Stimulated activated CD8-positive, alpha-beta memory T cell treated with anti-CD3 and anti-CD28 coated beads, Interleukin-7, amount 100 ng/mL, for 48 hours (primary cell): ENCODE results near the gene GBE1.

Experiments used
- DNase-seq, 2 donors: peaks; one replicate each; pipeline ENCODE4 v3.0.0-alpha.2; 2020; ENCODE audit warnings: low read depth in 1 of 2; ENCODE audit errors: extremely low read depth in 1 of 2

The GBE1 gene

DNA sequence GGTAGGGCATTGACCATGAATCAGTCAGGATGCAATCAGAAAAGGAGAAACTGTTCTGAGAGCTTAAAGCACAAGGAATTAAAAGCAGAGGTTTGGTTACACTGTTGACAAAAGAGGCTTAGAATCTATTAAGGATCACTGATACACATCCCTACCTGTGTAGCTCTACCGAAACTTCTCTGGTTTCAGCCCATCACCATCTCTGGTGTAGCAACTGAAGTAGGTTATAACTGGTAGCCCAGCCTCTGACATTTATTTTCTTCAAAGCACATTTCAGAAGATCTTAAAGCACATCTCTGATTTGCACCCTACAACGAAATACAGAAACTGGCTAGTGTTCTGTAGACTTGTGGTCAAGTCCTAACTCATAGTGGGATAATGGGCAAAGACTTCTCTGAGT, 283.7 kb downstream of the GBE1 start:
- DNase-seq = no peak

DNA sequence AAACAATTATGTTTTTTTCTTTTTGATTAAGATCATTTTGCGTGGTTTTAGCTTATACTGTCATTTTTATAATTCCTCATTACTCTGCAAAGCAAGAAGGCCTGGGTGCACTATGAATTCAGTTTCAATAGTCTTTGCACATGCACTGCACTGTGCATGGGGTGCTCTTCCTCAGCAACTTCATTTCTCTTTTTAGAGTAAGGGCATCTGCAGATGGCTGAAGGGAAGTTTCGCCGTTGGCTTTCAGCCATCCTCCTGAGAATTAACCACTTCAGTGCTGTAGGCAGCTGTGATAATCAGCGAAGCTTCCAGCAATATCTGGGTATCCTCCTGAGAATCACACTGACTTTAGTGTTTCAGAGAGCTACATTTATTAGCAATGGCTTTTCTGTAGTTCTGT, 284.8 kb downstream of the GBE1 start:
- DNase-seq = no peak

GRCh38 chr3:81472600-81473362, 288.7 kb downstream of the GBE1 start:
- DNase-seq = no peak

GRCh38 chr3:81470524-81471278, 290.7 kb downstream of the GBE1 start:
- no peak for DNase-seq

GRCh38 chr3:81468391-81468790, 293.1 kb downstream of the GBE1 start:
- no peak for DNase-seq

GRCh38 chr3:81466201-81466560, 295.3 kb downstream of the GBE1 start:
- DNase-seq = no peak

DNA sequence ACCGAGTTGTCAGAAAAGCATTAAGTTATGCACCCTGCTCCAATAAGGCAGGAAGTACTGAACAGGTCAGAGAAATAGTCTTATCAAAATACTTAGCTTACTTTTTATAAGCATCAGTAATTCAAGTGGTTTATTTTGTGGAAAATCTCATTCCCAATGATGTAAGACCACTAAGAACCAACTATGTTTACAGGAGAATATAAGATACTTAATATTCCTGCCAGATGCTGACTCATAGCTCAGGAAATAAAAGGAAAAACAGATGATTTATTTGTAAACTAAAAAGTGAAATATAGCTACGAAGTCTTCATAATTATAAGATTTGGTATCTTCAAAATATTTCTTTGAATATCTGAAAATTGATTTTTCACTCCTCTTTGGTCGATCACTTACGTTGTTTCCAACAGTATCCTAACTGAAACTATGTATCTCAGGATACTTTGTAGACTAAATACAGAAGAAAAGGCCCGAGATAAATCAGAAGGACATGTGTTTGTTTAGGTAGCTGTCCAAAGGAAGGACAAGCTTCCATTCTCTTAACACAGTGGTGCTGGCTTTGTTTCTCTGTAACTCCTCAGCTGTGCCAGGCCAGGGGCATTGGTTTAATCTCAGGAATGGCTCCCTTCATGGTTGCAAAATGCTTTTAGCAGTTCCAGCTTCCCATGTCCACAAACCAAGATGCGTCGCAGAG, 295.8 kb downstream of the GBE1 start:
- DNase-seq = no peak

DNA sequence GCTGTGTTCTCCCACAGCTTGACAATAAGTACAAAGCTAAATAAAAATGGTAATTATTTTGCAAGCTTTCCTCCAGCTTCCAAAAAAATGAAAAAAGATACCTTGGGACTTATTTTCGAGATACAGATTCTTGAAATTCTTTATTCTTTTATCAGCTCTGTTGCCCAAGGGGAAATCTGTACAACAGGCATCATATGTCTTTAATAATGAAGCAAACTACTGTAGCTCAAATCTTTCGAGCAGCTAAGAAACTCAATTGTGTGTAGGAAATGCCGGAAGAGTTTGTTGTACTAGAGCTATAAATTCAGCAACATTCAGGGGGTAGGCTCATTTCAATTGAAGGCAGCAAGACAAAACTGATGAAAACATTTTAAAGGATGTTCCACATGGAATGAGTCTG, 297.7 kb downstream of the GBE1 start:
- DNase-seq = no peak

DNA sequence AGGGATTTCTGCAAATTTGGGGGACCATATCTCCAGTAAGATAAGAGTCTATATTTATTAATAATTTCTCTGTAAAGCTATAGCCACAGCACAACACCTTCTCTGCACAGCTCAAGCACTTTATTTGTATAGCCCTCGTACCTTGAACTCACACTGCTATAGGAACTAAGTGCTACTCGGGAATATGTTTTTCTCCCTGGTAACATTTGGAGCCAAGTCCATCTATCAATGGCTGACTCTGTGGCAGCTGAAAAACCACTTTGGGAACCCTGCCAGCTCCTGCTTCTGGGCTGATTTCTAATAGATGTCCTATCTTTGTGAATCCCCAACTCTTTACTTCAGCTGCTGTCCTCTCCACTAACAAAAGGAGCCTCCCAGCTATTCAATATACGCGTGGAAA, 298.5 kb downstream of the GBE1 start:
- no peak for DNase-seq

GRCh38 chr3:81459733-81460132, 301.7 kb downstream of the GBE1 start:
- DNase-seq = no peak

DNA sequence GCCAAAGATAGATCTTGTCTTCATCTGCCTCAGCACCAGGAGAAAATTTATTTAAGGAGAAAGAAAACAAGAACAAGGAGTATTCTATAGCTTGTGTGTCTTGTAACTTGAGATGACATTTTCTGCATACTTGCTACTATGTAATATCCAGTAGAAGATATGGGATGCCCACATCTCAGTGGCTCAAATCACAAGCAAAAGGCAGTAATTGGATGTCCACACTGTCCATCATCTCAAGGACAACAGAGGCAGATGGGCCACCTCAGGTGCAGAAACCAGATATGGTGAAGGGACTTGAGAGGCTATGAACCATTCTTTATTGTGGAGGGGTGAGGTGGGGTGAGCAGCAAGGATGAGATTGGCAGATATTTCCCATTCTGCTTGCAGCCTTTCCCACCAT, 309.0 kb downstream of the GBE1 start:
- no peak for DNase-seq

GRCh38 chr3:81451611-81452010, 309.8 kb downstream of the GBE1 start:
- DNase-seq = no peak

DNA sequence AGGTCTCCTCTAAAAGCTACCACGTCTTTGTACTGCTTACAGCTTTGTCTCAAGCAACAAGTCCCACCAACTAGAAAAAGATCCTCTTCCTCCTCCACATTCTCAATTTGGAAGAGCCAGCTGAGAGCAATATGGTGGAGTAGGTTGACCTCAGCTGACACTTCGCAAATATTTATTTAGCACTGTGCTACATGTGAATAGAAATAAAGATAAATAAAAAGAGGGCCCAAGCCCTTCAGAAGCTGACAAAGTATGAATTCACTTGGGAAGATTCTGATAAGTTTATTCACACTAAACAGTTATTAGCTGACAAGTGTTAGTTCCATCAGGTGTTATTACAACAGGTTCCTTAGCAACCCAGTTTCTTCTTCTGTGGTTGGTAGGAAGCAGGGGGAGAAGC, 310.3 kb downstream of the GBE1 start:
- no peak for DNase-seq

DNA sequence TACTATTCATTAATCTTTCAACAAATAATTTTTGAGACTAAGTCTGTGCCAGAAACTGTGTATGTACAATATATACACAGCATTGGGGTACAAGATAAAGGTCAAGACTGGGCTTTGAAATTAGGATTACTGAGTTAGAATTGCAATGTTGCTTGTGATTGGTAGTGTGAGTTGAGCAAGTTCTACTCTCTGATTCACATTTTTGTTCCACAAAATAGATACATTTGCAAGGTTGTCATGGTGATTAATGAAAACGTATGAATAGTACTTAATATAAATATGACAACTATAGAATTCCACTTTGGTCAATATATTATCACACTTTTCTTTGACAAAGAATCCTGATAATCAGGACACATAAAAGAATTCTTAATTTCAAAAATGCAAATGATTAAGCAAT, 314.6 kb downstream of the GBE1 start:
- no peak for DNase-seq

GRCh38 chr3:81445712-81446111, 315.7 kb downstream of the GBE1 start:
- DNase-seq = no peak

DNA sequence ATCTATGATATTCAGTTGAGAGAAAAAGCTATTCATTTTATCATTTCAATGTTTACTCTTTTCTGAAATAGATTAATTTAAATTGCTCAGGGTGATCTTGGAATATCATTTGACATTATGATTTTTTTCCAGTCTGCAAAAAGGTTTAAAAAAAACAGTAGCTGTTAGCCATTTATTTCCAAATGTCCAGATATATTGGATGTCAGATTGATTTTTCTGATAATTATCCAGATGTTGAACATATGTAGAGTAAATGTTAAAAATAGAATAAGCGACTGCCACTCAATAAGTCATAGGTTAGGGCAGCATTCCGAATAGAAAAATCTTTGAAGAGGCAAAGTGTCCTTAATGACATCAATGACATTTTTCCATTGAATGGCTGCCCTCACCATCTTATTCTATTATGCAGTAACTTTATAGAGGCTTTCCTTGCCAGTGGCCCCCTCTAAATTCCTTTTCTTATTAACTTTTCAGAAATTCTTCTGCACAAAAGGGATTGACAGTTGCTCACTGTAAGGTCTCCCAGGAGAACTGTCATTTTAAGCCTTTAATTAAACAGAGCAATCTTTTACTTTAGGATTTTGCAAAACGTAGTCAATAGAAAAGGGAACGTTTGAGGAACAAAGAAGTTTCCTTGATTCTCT, 316.5 kb downstream of the GBE1 start:
- no peak for DNase-seq

DNA sequence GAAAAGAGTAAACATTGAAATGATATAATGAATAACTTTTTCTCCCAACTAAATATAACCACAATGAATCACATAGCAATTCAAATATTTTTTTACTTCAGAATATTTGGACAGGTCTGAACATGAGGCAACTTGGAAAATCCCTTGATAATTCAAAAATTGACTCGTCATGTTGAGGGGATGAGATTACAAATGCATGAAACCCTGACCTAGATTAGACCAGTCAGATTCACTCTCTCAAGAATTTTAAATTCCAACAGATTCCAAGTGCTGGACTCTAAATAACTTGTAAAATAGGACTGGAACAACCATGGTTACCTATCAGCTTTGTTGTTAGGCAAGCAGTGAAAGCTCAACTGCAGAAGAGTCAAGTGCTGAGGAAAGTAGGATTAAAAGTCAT, 317.5 kb downstream of the GBE1 start:
- no peak for DNase-seq

DNA sequence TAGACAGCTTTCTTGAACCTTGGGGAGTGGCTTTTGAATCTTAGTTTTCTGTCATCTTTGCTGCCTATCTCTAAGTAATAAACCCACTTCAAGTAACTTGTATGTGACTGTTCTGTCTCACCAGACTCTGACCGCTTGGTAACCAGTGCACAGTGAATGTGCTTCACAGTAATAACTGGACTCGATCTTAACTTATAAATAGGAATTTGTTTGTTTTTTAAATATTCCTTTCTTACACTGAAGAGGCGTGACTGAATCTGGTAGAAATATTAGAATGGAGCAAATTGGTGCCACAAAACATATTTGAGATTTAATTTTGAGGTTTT, 318.0 kb downstream of the GBE1 start:
- no peak for DNase-seq

DNA sequence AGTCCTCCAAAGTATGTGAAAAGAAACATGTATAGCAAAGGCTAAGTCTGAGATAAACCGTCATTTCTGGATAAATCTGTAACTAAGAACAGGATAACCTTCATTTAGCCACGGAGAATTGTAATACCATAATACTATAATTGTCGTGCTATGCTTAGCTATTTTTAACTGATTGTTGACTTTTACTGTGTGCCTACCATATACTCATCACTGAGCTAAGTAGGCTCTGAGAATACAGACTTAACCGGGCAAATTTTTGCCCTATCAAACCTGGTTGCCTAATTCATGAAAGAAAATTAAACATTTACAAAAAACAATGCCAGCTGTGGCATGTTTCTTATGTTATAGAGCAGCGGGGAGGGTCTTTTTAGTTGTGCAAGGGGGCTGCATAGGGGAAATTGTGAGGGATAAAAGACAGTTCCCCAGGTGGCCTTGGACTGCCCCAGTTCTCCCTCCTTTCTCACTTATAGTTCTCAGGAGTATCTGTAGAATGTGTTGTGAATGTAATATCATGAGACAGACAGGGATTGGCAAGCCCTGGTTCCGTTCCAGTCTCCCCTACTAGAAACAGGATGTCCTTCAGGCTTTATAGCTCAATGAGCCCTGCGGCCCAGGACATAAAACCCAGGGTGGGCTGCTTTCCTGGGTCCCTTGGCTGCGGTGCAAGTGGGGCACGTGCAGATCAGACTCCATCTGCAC, 318.5 kb downstream of the GBE1 start:
- no peak for DNase-seq

DNA sequence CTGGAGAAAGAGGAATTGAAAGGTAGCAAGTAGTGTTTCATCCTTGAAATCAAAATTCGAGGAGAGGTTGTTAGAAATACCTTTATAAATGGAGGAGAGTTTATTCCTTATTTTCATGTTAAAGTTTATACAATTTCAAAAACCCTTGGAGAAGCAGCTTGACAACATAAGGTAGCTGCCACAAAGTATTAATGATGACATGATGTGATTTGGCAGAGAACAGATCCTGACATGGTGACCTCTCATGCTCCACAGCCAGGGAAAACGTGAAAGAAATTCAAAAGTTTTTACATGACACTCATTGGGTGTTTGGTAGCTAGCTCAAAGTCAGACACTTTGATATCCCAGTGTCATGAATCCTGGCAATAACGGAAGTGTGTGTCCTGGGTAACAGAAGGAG, 320.8 kb downstream of the GBE1 start:
- no peak for DNase-seq
